Upper lobe of right lung (tissue), 1 donor: ENCODE measurements around the gene NLRP8. TPM values are rescaled to one million over a fixed set of nuclear protein-coding genes. Genes with fewer than 3 reads are reported as not detected.
"Not testable (repeated sequence)": the region's sequence is repeated elsewhere in the genome, so short reads cannot be mapped to it uniquely, and the experiment has no call there.

Experiments used
- ATAC-seq: fragments of 200-7000 bp; cut with Tn5 transposase; one replicate; pipeline ENCODE4 v1.9.1; 2020; ENCODE audit warnings: mild to moderate bottlenecking, moderate library complexity
- DNase-seq: peaks from one replicate; pipeline ENCODE4 v3.0.0-alpha.2; 2020
- H3K27ac ChIP-seq: fragments of 200-600 bp; one replicate; pipeline ENCODE4 v1.8.0; 2022
- H3K27me3 ChIP-seq: fragments of 200-600 bp; one replicate; pipeline ENCODE4 v1.8.0; 2022; ENCODE audit warnings: mild to moderate bottlenecking
- H3K36me3 ChIP-seq: fragments of 200-600 bp; one replicate; pipeline ENCODE4 v1.8.0; 2022
- H3K4me1 ChIP-seq: fragments of 200-600 bp; one replicate; pipeline ENCODE4 v1.8.0; 2022
- H3K4me3 ChIP-seq: fragments of 200-600 bp; one replicate; pipeline ENCODE4 v1.8.0; 2022; ENCODE audit warnings: mild to moderate bottlenecking
- H3K9me3 ChIP-seq: fragments of 200-600 bp; one replicate; pipeline ENCODE4 v1.8.0; 2022
- CTCF ChIP-seq: fragments of 200-600 bp; IDR thresholded peaks from one replicate; pipeline ENCODE4 v1.8.0; 2022; ENCODE audit warnings: antibody characterized with exemption
- intact Hi-C: fragments of 100-400 bp; cut with DNase I; formaldehyde crosslinking; loops from one replicate; pipeline ENCODE4 v1.11.0; 2022
- total RNA-seq: library from RNA; stranded (reverse); fragmentation: NEBNext Ultra II Directional; extraction: Animal tissue kit (Norgen Biotek cat#: 25700); gene quantifications from one replicate; pipeline ENCODE4 v1.2.1, GENCODE V29; 2021
- donor health status: DM: no; HTN: yes; CAD: no; lungs with severe emphysema.

NLRP8 gene
- total RNA-seq, 1 donor from 2014 or later = not detected

DNA sequence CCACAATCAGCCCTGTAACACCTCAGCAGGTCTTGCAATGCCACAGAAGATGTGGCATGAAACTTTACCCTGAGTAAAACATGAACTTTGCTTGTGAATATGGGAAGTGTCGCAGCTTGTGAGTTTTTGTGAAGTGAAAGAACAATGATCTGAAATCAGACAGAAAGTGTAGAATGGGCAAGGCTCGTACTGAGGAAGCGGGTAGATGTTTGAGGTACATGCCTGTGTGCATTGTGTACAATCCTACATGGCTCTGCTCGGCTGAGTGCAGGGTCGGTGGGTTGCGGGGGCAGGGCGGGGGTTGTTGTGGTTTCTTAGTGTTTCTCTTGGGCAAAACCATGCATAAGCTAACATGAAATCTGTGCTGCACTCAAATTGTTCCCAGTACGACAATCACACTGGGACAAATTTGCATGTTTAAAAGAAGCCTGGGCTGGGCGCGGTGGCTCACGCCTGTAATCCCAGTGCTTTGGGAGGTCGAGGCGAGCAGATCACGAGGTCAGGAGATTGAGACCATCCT is 16.6 kb upstream of the NLRP8 start:
- intact Hi-C loops = no loop called here
- no peak for DNase-seq
- Histone ChIP-seq H3K27ac (no peak overlapping the region), H3K27me3 (no peaks in the 10 kb centered on the region), H3K4me1 (no peaks in the 10 kb centered on the region), H3K4me3 (no peak overlapping the region), H3K36me3 (no peaks in the 10 kb centered on the region), H3K9me3 (no peaks in the 10 kb centered on the region)
- TF ChIP-seq CTCF = no peak
- ATAC-seq = no peak

DNA sequence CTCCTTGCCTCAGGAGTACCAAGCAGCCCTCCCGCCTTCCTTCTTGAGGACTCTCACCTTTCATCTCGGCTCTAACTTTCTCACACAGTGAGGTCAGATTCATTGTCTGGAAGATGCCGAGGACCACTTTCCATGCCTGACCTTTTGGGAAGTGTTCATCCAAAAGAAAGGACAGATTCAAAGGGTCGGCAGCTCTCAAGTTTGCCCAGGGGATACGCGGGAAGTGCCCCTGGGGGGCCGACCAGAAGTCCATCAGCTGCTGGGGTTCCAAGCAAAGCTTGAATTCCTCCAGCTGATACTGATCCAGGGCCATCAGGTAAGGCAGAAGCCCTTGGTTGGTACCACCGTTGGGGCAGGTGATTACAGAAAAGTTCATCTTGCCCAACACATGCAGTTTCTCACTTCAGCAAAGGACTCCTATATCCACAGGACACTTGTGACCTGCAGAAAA is 15.7 kb upstream of the NLRP8 start, which contains the start of gene NLRP13:
NLRP13 (minus strand) TSS at position 401 of the 451 bp plus-strand sequence; CDS start at position 376, 25 bp downstream.
- TF ChIP-seq CTCF = no peak
- Histone ChIP-seq H3K9me3 (no peaks in the 10 kb centered on the region), H3K4me1 (no peaks in the 10 kb centered on the region), H3K36me3 (no peaks in the 10 kb centered on the region), H3K27me3 (no peaks in the 10 kb centered on the region), H3K27ac (no peak within 1 kb of the TSS), H3K4me3 (no peak within 1 kb of the TSS)
- intact Hi-C loops = no loop called here
- DNase-seq (no peak), ATAC-seq (no peak)

DNA sequence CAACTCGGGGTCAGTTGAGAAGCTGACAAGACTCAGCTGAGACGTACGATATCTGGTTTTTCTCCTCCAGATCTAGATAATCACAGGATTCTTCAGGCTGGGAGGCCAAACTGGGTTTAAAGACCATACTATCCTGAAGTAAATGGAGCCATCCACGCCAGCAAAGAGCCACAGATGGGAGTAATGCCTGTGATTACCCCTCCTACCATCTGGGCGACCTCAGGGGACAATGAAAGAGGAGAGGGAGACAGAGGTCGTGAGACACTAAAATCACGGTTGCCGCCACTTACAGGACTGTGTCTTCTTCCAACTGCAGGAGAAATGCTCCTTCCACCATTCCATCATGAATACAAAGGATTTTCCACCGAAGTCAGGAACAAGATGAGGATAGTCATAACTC is 12.4 kb upstream of the NLRP8 start:
- Histone ChIP-seq H3K27me3 (no peaks in the 10 kb centered on the region), H3K4me1 (no peaks in the 10 kb centered on the region), H3K36me3 (no peaks in the 10 kb centered on the region), H3K9me3 (no peaks in the 10 kb centered on the region), H3K27ac (no peak overlapping the region), H3K4me3 (no peak overlapping the region)
- TF ChIP-seq CTCF = no peak
- no peak for ATAC-seq
- DNase-seq = no peak
- intact Hi-C loops = no loop called here

DNA sequence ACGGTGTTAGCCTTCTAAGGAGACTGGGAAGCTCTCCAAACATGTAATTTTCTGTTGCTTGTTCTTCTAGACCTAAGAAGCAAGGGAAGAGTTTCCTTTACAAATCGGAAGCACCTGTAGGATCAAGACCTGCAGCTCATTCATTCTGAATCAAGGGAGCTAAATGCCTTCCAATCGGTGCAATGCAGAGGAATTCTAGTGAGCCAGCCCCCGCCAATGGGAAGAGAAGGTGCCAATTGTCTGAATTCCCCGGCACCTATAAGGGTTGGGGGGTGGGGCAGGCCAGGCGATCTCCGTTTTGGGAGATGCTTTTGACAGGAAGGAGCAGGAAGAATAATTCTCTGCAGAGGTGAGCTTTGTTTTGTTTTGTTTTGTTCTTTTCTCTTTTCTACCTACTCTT is 8.4 kb upstream of the NLRP8 start:
- Histone ChIP-seq H3K4me1 (no peaks in the 10 kb centered on the region), H3K27ac (no peak overlapping the region), H3K4me3 (no peak overlapping the region), H3K27me3 (no peaks in the 10 kb centered on the region), H3K36me3 (no peaks in the 10 kb centered on the region), H3K9me3 (no peaks in the 10 kb centered on the region)
- TF ChIP-seq CTCF = no peak
- ATAC-seq (no peak), DNase-seq (no peak)
- intact Hi-C loops = no loop called here

GRCh38 chr19:55940306-55940705 is 7.3 kb upstream of the NLRP8 start:
- Histone ChIP-seq H3K4me1 (no peaks in the 10 kb centered on the region), H3K36me3 (no peaks in the 10 kb centered on the region), H3K4me3 (no peak overlapping the region), H3K9me3 (no peaks in the 10 kb centered on the region), H3K27ac (no peak overlapping the region), H3K27me3 (no peaks in the 10 kb centered on the region)
- ATAC-seq (no peak), DNase-seq (no peak)
- no peak for TF ChIP-seq CTCF
- intact Hi-C loops = no loop called here

GRCh38 chr19:55950566-55950965 is 2.9 kb downstream of the NLRP8 start:
- H3K4me3 ChIP-seq, H3K4me1 ChIP-seq, H3K9me3 ChIP-seq, H3K27ac ChIP-seq, ATAC-seq, DNase-seq, H3K27me3 ChIP-seq, intact Hi-C loops, H3K36me3 ChIP-seq: not testable (repeated sequence)
